Medulla oblongata (tissue), 1 donor: Measurements from ENCODE around the gene GUSB.

Source experiments
- DNase-seq: peaks from one replicate; pipeline ENCODE4 v3.0.0-alpha.2; 2015; ENCODE audit errors: extremely low spot score

The GUSB gene

GRCh38 chr7:65931685-65932084 is 50.3 kb downstream of the GUSB start:
- DNase-seq: no peak

DNA sequence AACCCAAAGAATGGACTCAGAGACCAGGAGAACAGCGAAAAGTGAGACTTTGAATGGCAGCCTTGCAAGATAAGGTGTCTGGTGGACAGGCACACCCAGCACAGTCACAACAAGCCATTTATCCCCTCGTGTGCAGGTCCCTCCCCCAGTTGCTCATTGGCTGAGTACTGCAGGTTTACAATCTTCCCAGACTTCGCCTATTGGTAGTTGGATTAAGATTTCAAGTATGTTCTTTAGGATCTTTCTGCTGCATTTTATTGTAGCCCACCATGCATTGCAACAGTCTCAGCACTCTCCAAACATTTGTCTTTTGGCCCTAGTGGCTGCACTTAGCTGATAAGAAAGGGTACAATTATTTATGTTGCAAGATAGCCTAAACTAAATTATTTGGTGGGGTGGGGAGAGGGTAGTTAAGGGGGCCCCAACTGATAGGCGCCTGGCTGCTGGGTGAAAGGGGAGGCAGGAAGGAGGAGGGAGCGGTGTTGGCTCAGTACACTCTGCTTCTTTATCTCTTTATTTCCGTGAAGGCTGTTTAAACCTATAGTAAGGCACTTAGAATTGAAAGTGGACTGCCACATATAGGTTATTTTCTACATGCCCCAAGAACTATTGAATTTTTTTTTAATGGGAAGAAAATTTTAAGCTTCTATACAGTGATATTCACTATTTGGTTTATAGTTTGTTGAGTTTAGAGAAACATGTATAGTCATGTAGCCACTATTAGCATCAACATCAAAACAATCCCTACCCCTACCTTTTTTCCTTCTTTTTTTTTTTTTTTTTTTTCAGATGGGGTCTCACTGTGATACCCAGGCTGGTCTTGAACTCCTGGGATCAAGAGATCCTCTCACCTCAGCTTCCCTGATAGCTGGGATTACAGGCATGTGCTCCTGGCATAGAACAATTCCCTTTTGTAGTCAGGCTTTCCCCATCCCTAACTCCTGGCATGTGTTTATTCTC is 54.2 kb downstream of the GUSB start:
- no peak for DNase-seq

GRCh38 chr7:65926588-65926987 is 55.4 kb downstream of the GUSB start:
- no peak for DNase-seq

DNA sequence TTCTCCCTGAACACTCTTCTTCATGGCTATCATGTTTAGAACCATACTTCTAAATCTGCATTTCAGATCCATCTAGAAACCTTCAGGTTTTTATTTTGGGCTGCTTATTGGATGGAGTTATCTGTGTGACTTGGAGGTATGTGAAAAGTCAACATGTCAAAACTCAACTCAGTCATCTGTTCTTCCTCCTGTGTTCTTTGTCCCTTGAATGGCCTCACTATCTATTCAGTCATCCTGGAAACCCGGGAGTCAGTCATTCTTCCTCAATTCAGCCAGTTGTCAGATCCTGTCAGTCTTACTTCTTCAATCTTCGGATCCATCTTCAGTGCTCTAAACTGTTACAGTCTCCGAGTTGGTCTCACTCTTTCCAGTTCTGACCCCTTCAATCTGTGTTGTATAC is 57.0 kb downstream of the GUSB start:
- DNase-seq: no peak

DNA sequence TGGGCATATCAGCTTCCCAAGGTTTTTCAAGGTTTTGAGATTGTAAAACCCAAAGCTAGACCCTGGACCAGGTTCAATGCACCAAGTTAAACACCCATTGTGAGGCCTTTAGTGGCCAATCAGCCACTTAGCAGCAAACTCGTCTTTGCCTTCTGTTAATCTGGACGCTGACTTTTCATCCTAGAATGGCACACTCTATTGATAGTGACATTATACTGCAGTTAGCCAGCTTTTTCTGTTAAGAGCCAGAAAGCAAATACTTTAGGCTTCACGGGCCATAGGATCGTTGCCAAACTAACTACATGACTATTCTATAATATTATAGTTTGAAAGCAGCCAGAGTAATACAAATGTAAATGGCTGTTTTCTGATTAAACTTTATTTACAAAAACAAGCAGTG is 57.8 kb downstream of the GUSB start:
- no peak for DNase-seq

DNA sequence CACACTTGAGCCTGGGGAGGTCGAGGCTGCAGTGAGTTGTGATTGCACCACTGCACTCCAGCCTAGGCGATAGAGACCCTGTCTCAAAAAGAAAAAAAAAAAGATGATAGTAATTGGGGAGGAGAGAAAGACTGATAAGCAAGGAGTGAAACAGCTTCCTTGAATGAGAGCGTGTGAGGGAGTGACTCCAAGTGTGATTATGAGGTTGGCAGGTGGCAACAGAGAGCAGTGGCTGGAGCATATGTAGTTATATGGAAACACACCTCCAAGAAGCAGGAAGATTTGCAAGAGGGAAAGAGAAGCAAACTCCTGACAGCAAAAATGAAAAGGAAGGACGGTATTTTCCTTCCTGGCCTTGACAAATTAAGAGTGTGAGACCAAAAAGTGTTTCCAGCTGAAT is 58.7 kb downstream of the GUSB start:
- no peak for DNase-seq

DNA sequence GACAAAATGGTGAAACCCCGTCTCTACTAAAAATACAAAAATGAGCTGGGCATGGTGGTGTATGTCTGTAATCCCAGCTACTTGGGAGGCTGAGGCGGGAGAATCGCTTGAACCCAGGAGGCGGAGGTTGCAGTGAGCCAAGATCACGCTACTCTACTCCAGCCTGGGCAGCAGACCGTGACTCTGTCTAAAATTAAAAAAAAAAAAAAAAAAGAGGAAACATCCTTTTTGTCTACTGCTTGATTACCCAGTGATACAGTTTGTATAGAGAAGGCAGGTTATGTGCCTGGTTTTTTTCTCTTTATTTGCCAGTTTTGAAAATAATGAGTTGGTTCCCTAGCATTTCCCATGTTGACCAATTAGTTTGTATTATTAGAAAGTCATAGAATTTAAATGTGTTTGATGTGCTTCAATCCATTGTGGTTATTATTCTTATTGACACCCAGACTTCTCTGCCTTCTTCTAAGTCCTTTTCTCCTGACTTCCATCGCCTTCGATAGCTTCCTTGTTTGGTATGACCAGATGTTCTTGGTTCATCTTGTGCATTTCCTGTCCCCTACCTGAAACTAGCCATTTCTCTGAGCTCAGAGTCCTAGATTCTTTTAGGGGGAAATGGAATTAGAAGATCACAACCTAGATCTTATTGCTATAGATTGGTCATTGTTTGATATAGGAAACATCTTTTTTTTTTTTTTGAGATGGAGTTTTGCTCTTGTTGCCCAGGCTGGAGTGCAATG is 65.9 kb downstream of the GUSB start:
- DNase-seq: no peak

DNA sequence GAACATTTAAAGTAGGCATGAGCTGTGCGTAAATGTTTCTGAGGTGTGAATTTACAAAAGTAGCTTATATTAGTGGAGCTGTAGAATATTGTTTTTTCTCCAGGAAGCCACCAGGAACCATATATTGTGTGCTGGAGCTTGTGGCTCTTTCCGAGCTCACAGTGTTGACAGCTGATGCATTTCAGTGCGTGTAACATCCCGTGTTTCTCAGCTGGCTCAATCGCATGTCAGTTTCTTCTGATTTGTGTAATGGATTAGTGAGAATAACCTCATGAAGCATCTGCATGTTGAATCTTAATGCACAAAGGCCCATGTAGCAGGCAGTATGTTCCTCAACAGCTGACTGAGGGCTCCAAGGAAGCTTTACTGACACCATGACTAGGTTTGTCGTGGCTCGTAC is 69.8 kb downstream of the GUSB start:
- no peak for DNase-seq
